ENCODE results near the gene LRP5. TPM values are rescaled to one million over a fixed set of nuclear protein-coding genes. Genes with fewer than 3 reads are reported as not detected.
A peak's percentile ranks its signal among the peaks of the same experiment; 100 is the strongest.
"Not testable (repeated sequence)": the region's sequence is repeated elsewhere in the genome, so short reads cannot be mapped to it uniquely, and the experiment has no call there.

The LRP5 gene
- total RNA-seq, 1 experiment from 2014 or later = 55.2 TPM

DNA sequence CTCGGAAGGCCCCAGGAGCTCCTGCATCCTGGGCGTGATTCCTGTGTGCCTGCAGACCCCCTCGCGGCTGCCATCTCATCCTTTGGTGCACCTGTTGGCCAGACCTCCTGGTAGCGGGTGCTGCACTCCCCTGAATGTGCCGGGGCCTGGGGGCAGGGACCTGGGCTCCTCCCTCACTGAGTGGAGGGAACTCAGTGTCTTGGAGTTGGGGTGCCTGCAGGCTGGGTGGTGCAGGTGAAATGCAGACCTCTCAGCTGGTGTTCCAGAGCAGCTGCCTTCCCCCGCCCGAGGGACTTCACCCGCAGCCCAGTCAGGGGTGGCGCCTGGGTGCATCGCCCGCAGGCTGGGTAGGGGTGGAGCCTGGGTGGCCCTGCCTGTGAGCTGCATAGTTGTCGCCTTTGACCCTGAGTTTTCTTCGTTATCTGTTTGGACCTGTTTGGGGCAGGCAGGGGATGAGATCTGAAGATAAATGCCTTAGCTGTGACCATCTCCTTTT is 31.4 kb downstream of the LRP5 start:
- H3K9me3 ChIP-seq (ENCODE audit: control insufficient read depth in 1 of 2, insufficient read depth in 1 of 2, low read depth in 1 of 2, low read length in 2 of 2) = no peaks in the 10 kb centered on the region
- no peak overlapping the region for H3K9ac ChIP-seq (ENCODE audit: low read length)
- no peak overlapping the region for H2AFZ ChIP-seq (ENCODE audit: low read depth, low read length, poor library complexity, severe bottlenecking)
- no peak for DNase-seq (ENCODE audit: low read depth, low spot score)
- H3K9me2 ChIP-seq (ENCODE audit: insufficient read depth) = no peaks in the 10 kb centered on the region
- no TSS peak for BruUV-seq (replicated peaks)
- peaks cover 48 to 54% of the 10 kb centered on the region in 2 experiments for H3K4me1 ChIP-seq (ENCODE audit: control insufficient read depth in 1 of 2, insufficient read depth in 2 of 2, low read length in 2 of 2)
- POLR2A ChIA-PET = no interaction called here
- no peak overlapping the region for H3K4me3 ChIP-seq (replicated peaks in 1 of 2; ENCODE audit: low read depth in 1 of 2, low read length in 2 of 2)
- CTCF ChIA-PET = no interaction called here
- intact Hi-C loops (cut with micrococcal nuclease) = no loop called here
- ATAC-seq = no peak
- RAD21 ChIA-PET (ENCODE audit: low non-redundant PET in 1 of 2, low total read pairs in 2 of 2, uncharacterized antibody in 2 of 2, unreplicated experiment in 2 of 2) = no interaction called here
- peak overlapping the region; percentile 98 for H3K27ac ChIP-seq (ENCODE audit: low read depth, low read length)
- H3K36me3 ChIP-seq (ENCODE audit: control insufficient read depth in 1 of 2, insufficient read depth in 2 of 2, low read length in 2 of 2) = no peaks in the 10 kb centered on the region
- no peaks in the 10 kb centered on the region for H3K27me3 ChIP-seq (ENCODE audit: insufficient read depth, low read length)
- peaks cover 66% of the 10 kb centered on the region for H3K79me2 ChIP-seq (ENCODE audit: insufficient read depth, low read length)
- TF ChIP-seq ZNF274 (IDR thresholded peaks at IDR 0.05; ENCODE audit: low read depth, low read length) (no peak), JUND (IDR thresholded peaks at IDR 0.05) (no peak), SIN3A (IDR thresholded peaks at IDR 0.05; ENCODE audit: low read depth) (no peak), ZFX (IDR thresholded peaks at IDR 0.05) (no peak), EZH2 (IDR thresholded peaks at IDR 0.05) (no peak), TCF7L2 (IDR thresholded peaks at IDR 0.05; ENCODE audit: borderline replicate concordance, extremely low read depth, insufficient read depth, insufficient read length) (no peak)
- TF ChIP-seq, protein P1, sequence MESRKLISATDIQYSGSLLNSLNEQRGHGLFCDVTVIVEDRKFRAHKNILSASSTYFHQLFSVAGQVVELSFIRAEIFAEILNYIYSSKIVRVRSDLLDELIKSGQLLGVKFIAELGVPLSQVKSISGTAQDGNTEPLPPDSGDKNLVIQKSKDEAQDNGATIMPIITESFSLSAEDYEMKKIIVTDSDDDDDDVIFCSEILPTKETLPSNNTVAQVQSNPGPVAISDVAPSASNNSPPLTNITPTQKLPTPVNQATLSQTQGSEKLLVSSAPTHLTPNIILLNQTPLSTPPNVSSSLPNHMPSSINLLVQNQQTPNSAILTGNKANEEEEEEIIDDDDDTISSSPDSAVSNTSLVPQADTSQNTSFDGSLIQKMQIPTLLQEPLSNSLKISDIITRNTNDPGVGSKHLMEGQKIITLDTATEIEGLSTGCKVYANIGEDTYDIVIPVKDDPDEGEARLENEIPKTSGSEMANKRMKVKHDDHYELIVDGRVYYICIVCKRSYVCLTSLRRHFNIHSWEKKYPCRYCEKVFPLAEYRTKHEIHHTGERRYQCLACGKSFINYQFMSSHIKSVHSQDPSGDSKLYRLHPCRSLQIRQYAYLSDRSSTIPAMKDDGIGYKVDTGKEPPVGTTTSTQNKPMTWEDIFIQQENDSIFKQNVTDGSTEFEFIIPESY (IDR thresholded peaks at IDR 0.05; ENCODE audit: extremely low read depth, insufficient replicate concordance, low read length) = no peak
- no peaks in the 10 kb centered on the region for H4K20me1 ChIP-seq (ENCODE audit: insufficient read depth)
- 0 out of 2 replicates have a peak overlapping the region, but pooled peaks have one; percentile 88 for H3K4me2 ChIP-seq (ENCODE audit: low read length)

DNA sequence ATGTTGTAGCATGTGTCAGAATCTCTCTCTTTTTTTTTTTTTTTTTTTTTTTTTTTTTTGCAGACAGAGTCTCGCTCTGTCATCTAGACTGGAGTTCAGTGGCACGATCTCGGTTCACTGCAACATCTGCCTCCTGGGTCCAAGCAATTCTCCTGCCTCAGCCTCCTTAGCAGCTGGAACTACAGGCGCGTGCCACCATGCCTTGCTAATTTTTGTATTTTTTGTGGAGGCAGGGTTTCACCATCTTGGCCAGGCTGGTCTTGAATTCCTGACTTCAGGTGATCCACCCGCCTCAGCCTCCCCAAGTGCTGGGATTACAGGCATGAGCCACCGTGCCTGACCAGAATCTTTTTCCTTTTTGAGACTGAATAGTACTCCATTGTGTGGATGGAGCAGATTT is 32.4 kb downstream of the LRP5 start:
- H4K20me1 ChIP-seq (ENCODE audit: insufficient read depth); H3K4me3 ChIP-seq (replicated peaks in 1 of 2; ENCODE audit: low read depth in 1 of 2, low read length in 2 of 2); H3K4me2 ChIP-seq (ENCODE audit: low read length); RAD21 ChIA-PET (ENCODE audit: low non-redundant PET in 1 of 2, low total read pairs in 2 of 2, uncharacterized antibody in 2 of 2, unreplicated experiment in 2 of 2); CTCF ChIA-PET; H3K9me2 ChIP-seq (ENCODE audit: insufficient read depth); POLR2A ChIA-PET; H3K36me3 ChIP-seq (ENCODE audit: control insufficient read depth in 1 of 2, insufficient read depth in 2 of 2, low read length in 2 of 2); H3K9ac ChIP-seq (ENCODE audit: low read length); H3K27ac ChIP-seq (ENCODE audit: low read depth, low read length); H2AFZ ChIP-seq (ENCODE audit: low read depth, low read length, poor library complexity, severe bottlenecking); intact Hi-C loops (cut with micrococcal nuclease); BruUV-seq (replicated peaks); H3K27me3 ChIP-seq (ENCODE audit: insufficient read depth, low read length); H3K9me3 ChIP-seq (ENCODE audit: control insufficient read depth in 1 of 2, insufficient read depth in 1 of 2, low read depth in 1 of 2, low read length in 2 of 2); DNase-seq (ENCODE audit: low read depth, low spot score); ATAC-seq: not testable (repeated sequence)
- Histone ChIP-seq H3K4me1 (ENCODE audit: control insufficient read depth in 1 of 2, insufficient read depth in 2 of 2, low read length in 2 of 2) (peaks cover 43 to 50% of the 10 kb centered on the region in 2 experiments), H3K79me2 (ENCODE audit: insufficient read depth, low read length) (peaks cover 62% of the 10 kb centered on the region)

All from HCT116 (cell line).